Hepatocyte (in vitro differentiated cells): ENCODE data around the gene NOL12. TPM values are rescaled to one million over a fixed set of nuclear protein-coding genes. Genes with fewer than 3 reads are reported as not detected.

Experiments used
- DNase-seq: peaks from one replicate; pipeline ENCODE4 v3.0.0-alpha.2; 2016; ENCODE audit warnings: low spot score
- H2AFZ ChIP-seq: fragments of 200-600 bp; sonication (generic); 2 replicates; pipeline ENCODE4 v1.6.0; 2016; ENCODE audit warnings: antibody characterized with exemption, mild to moderate bottlenecking
- H3K27ac ChIP-seq: fragments of 200-600 bp; sonication (generic); 2 replicates; pipeline ENCODE4 v1.5.1; 2016; ENCODE audit warnings: mild to moderate bottlenecking
- H3K27me3 ChIP-seq: fragments of 200-600 bp; sonication (generic); 2 replicates; pipeline ENCODE4 v1.6.1; 2016
- H3K36me3 ChIP-seq: fragments of 200-600 bp; sonication (generic); replicated peaks from 2 replicates; pipeline ENCODE4 v1.5.1; 2016; ENCODE audit warnings: low read depth; ENCODE audit not compliant: insufficient read depth
- H3K4me1 ChIP-seq: fragments of 200-600 bp; sonication (generic); 2 replicates; pipeline ENCODE4 v1.5.1; 2016; ENCODE audit warnings: mild to moderate bottlenecking, moderate library complexity; ENCODE audit not compliant: insufficient read depth
- H3K4me2 ChIP-seq: fragments of 200-600 bp; sonication (generic); 2 replicates; pipeline ENCODE4 v1.6.0; 2016
- H3K4me3 ChIP-seq: fragments of 200-600 bp; sonication (generic); 2 replicates; pipeline ENCODE4 v1.5.1; 2016; ENCODE audit warnings: mild to moderate bottlenecking
- H3K79me2 ChIP-seq: fragments of 200-600 bp; sonication (generic); 2 replicates; pipeline ENCODE4 v1.6.0; 2017; ENCODE audit warnings: mild to moderate bottlenecking
- H3K9me2 ChIP-seq: fragments of 200-600 bp; sonication (generic); replicated peaks from 2 replicates; pipeline ENCODE4 v1.6.0; 2017; ENCODE audit warnings: mild to moderate bottlenecking; ENCODE audit not compliant: insufficient read depth
- H3K9me3 ChIP-seq: fragments of 200-600 bp; sonication (generic); 2 replicates; pipeline ENCODE4 v1.5.1; 2016; ENCODE audit warnings: low read depth, mild to moderate bottlenecking
- H4K20me1 ChIP-seq: fragments of 200-600 bp; sonication (generic); 2 replicates; pipeline ENCODE4 v1.6.0; 2016; ENCODE audit warnings: mild to moderate bottlenecking; ENCODE audit not compliant: insufficient read depth, poor library complexity, severe bottlenecking
- CTCF ChIP-seq: fragments of 200-600 bp; sonication (generic); IDR thresholded peaks from 2 replicates; pipeline ENCODE4 v1.5.1; 2016; ENCODE audit warnings: antibody characterized with exemption, mild to moderate bottlenecking; ENCODE audit not compliant: poor library complexity
- EZH2 ChIP-seq: fragments of 200-600 bp; sonication (generic); IDR thresholded peaks from 2 replicates; pipeline ENCODE4 v1.6.1; 2016; ENCODE audit warnings: antibody characterized with exemption, mild to moderate bottlenecking, borderline replicate concordance
- EZH2phosphoT487 ChIP-seq: fragments of 200-600 bp; sonication (generic); IDR thresholded peaks from one replicate; pipeline ENCODE4 v1.6.1; 2018; ENCODE audit warnings: antibody characterized with exemption, mild to moderate bottlenecking, low read depth, moderate library complexity; ENCODE audit not compliant: unreplicated experiment, severe bottlenecking
- WGBS: methylation state at CpG from one replicate; pipeline ENCODE4 v1.1.6; 2016; ENCODE audit warnings: low lambda C conversion rate; ENCODE audit errors: missing lambda C conversion rate; 5-methylcytosine and 5-hydroxymethylcytosine counted together
- polyA plus RNA-seq: library from polyadenylated mRNA; unstranded; fragments of >200 nt; fragmentation: Nextera tagmentation; extraction: Ambion mirVana; gene quantifications from 2 replicates; pipeline ENCODE4 v1.2.1, GENCODE V29; 2016
- total RNA-seq: library from RNA; depleted of rRNA; stranded (reverse); fragments of >200 nt; gene quantifications from 2 replicates; pipeline ENCODE4 v1.2.3, GENCODE V29; 2014

Gene NOL12
- total and polyA plus RNA-seq, 2 experiments from 2014 or later, result 11.4 to 27.6 TPM

GRCh38 chr22:37657590-37658132 lies 28.5 kb upstream of the NOL12 start:
- peak overlapping the region; percentile 18 for H3K4me3 ChIP-seq
- DNase-seq, result no peak
- 13% methylated on average over 6 of the region's 6 CpGs for WGBS

GRCh38 chr22:37658133-37659065 lies 27.7 kb upstream of the NOL12 start, which contains the start of gene PDXP:
Gene PDXP, plus strand, starts transcription at chr22:37658723. Its CDS starts 60 bp downstream, at chr22:37658783.
- no peaks in the 10 kb centered on the region for H3K36me3 ChIP-seq
- no peaks in the 10 kb centered on the region for H3K9me2 ChIP-seq
- TF ChIP-seq EZH2, result no peak
- TF ChIP-seq EZH2phosphoT487, result no peak
- no peak for TF ChIP-seq CTCF
- peaks cover 41% of the 10 kb centered on the region for H3K79me2 ChIP-seq
- H4K20me1 ChIP-seq, result peaks cover 6% of the 10 kb centered on the region
- peak; percentile 99 for DNase-seq
- H2AFZ ChIP-seq, result peak within 1 kb of the TSS; percentile 1
- WGBS, result under 1% methylated on average over 72 of the region's 101 CpGs
- peak within 1 kb of the TSS; percentile 72 for H3K4me3 ChIP-seq
- H3K27ac ChIP-seq, result peak within 1 kb of the TSS; percentile 78
- H3K4me2 ChIP-seq, result peak within 1 kb of the TSS; percentile 96
- H3K4me1 ChIP-seq, result peaks cover 30% of the 10 kb centered on the region
- no peaks in the 10 kb centered on the region for H3K9me3 ChIP-seq
- no peaks in the 10 kb centered on the region for H3K27me3 ChIP-seq

More at GRCh38 chr22:37657590-37658132, 28.5 kb upstream of the NOL12 start:
- Histone ChIP-seq H3K36me3 (no peaks in the 10 kb centered on the region), H3K4me1 (peaks cover 30% of the 10 kb centered on the region), H3K9me2 (no peaks in the 10 kb centered on the region), H3K4me2 (peak overlapping the region; percentile 76), H3K9me3 (no peaks in the 10 kb centered on the region), H3K27ac (peak overlapping the region; percentile 19), H3K27me3 (no peaks in the 10 kb centered on the region), H3K79me2 (peaks cover 33% of the 10 kb centered on the region), H4K20me1 (peaks cover 6% of the 10 kb centered on the region), H2AFZ (peak overlapping the region; percentile 1)
- TF ChIP-seq CTCF, result no peak

- no peak overlapping the region for H2AFZ ChIP-seq
- peaks cover 6% of the 10 kb centered on the region for H4K20me1 ChIP-seq
- peak; percentile 77 for DNase-seq
- H3K4me2 ChIP-seq, result peak overlapping the region; percentile 96
- H3K79me2 ChIP-seq, result peaks cover 49% of the 10 kb centered on the region
- WGBS, result 5% methylated on average over 66 of the region's 68 CpGs
- peaks cover 30% of the 10 kb centered on the region for H3K4me1 ChIP-seq
- H3K27ac ChIP-seq, result peak overlapping the region; percentile 78
- H3K4me3 ChIP-seq, result peak overlapping the region; percentile 72
- TF ChIP-seq CTCF, result no peak
- no peak for TF ChIP-seq EZH2phosphoT487
- TF ChIP-seq EZH2, result no peak
- H3K27me3 ChIP-seq, result no peaks in the 10 kb centered on the region
- H3K9me2 ChIP-seq, result no peaks in the 10 kb centered on the region
- no peaks in the 10 kb centered on the region for H3K36me3 ChIP-seq
- no peaks in the 10 kb centered on the region for H3K9me3 ChIP-seq
These were observed 26.9 kb upstream of the NOL12 start for GRCh38 chr22:37659066-37659896.
